ENCODE results near the gene OR6C65. TPM values are rescaled to one million over a fixed set of nuclear protein-coding genes. Genes with fewer than 3 reads are reported as not detected.
"Not testable (repeated sequence)": the region's sequence is repeated elsewhere in the genome, so short reads cannot be mapped to it uniquely, and the experiment has no call there.

Gene OR6C65
- total RNA-seq, 2 experiments from 2014 or later, result not detected

DNA sequence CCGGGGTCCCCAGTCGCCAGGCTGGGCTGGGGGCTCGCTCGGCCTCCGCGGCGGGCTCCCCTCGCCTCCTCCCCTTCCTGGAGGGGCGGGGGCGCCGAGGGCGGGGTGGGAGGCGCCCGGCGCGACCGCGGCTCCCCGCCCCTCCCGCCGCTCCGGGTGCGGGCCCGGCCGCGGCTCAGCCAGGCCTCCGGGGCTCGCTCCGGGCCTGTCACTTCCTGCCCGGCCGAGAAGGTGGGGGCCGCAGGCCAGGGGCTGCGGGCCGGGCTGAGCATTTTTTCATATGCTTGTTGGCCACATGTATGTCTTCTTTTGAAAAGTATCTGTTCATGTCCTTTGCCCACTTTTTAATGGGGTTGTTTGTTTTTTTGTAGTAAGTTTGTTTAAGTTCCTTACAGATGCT is 14.6 kb downstream of the OR6C65 start:
- peaks cover 44% of the 10 kb centered on the region for H3K27me3 Mint-ChIP-seq
- H3K27ac Mint-ChIP-seq; H3K4me3 Mint-ChIP-seq; H3K36me3 Mint-ChIP-seq (ENCODE audit: low read depth); POLR2A ChIA-PET; H3K4me1 Mint-ChIP-seq; H3K9me3 Mint-ChIP-seq; DNase-seq; CTCF ChIA-PET: not testable (repeated sequence)

DNA sequence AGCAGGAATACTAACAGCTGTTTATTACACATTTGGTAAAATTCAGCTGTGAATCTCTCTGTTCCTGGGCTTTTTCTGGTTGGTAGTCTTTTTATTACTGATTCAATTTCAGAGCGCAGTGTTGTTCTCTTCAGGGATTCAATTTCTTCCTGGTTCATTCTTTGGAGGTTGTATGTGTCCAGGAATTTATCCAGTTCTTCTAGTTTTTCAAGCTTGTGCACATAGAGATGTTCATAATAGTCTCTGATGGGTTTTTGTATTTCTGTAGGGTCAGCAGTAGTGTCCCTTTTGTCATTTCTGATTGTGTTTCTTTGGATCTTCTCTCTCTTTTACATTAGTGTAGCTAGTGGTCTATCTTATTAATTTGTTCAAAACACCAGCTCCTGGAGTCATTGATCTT is 16.6 kb downstream of the OR6C65 start:
- Mint-ChIP-seq H3K36me3 (ENCODE audit: low read depth) (no peaks in the 10 kb centered on the region), H3K27ac (no peak overlapping the region), H3K27me3 (peaks cover 44% of the 10 kb centered on the region), H3K9me3 (no peaks in the 10 kb centered on the region), H3K4me1 (peaks cover 2% of the 10 kb centered on the region), H3K4me3 (no peak overlapping the region)
- CTCF ChIA-PET, result no interaction called here
- POLR2A ChIA-PET, result no interaction called here
- no peak for DNase-seq

DNA sequence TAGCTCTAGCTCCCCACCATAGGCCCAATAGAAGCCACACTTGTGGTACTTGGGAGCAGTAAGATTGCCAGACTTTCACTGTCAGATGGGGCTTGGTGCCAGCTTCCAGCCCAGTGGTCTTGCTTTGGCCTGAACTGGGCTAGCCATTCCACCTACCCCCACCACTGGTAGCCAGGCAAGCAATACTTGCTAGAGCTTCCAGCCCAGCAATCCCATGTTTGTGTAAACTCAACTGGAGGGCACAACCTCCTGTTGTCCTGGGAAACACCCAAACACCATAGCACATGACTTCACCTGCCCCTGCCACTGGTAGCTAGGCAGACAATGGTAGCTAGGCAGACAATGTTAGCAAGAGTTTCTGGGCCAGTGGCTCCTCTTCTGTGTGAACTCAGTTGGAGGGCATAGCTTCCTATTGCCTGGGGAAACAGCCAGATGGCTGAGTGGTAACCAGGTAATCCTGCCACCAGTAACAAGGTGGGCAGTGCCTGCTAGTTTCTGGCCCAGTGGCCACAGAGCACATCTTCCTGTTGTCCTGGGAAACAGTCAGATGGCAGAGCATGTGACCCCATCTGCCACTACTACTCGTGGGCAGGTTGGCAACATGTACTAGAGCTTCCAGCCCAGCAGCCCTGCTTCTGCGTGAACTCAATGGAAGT is 20.1 kb downstream of the OR6C65 start:
- no peaks in the 10 kb centered on the region for H3K9me3 Mint-ChIP-seq
- POLR2A ChIA-PET, result no interaction called here
- CTCF ChIA-PET, result interaction anchor here (0.5 to 0.8 kb wide), 2 partner anchors 13 to 158 kb away, joined by 3 read pairs; no protein-coding TSS in a partner anchor

DNA sequence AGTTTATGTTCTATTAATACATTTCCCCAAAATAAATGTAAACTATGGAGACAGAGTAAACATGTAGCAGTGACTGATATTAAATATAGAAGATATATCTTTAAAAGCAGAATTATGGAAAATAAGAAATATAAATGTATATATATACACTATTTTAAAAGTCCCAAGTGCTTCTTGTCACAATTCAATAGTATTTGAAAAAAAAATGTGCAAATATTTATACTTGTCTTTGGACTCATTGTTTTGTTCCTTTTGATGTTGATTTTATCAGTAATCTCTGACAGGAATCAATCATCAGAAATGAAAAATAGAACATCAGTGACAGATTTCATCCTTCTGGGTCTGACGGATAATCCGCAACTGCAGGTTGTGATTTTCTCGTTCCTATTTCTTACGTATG is 25.6 kb downstream of the OR6C65 start, which contains the start of gene OR6C76:
TSS of gene OR6C76 (plus strand) at position 301 of the 400 bp plus-strand sequence. CDS start at position 301, 0 bp downstream.
- H3K4me1 Mint-ChIP-seq, result no peaks in the 10 kb centered on the region
- CTCF ChIA-PET, result no interaction called here
- DNase-seq, result no peak
- POLR2A ChIA-PET, result no interaction called here
- no peak within 1 kb of the TSS for H3K4me3 Mint-ChIP-seq
- H3K9me3 Mint-ChIP-seq, result no peaks in the 10 kb centered on the region
- no peak within 1 kb of the TSS for H3K27ac Mint-ChIP-seq
- H3K36me3 Mint-ChIP-seq (ENCODE audit: low read depth), result no peaks in the 10 kb centered on the region
- peaks cover 8% of the 10 kb centered on the region for H3K27me3 Mint-ChIP-seq

More for the DNA sequence above, 20.1 kb downstream of the OR6C65 start:
- H3K27me3 Mint-ChIP-seq, result peaks cover 32% of the 10 kb centered on the region
- H3K4me3 Mint-ChIP-seq, result no peak overlapping the region
- no peaks in the 10 kb centered on the region for H3K36me3 Mint-ChIP-seq (ENCODE audit: low read depth)
- H3K27ac Mint-ChIP-seq, result no peak overlapping the region
- DNase-seq, result no peak
- no peaks in the 10 kb centered on the region for H3K4me1 Mint-ChIP-seq

DNA sequence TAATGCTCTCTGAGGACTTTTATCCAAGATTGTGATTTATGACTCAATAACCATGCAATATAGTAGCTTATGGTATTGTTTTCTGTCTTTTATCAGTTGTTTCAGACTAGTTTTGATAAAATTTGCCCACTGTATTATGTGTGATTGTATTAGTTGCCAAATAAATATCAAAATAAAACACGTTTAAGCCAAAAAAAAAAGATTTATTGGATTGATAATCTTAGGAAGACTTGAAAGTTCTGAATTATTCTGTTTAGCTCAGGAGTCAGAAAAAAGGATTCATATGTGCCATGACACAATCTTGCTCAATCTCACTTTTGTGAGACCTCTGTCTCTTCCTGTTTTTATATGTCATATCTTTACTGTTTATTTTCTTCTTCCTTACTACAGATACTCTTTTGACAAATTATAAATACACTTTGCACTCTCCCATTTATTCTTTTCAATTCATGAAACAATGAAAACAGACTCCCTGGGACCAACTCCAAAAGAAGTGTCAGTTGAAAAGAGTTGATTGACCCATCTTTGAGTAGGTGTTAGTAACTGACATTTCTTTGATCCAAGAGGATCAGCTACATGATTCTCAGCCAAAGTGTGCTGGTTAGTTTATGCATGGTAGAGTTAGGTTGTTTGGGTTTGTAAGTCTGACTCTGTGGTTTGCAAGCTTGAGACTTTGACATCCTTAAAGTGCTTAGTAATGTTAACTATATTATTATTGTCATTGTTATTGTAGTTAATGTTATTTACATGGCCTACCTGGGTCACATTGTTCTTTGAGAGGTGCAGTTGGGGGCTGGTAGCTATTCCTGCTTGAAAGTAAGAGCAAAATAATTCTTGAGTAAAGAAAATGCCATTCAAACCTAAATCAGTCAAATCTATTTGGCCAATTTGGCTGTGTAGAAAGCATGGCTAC is 28.3 kb downstream of the OR6C65 start:
- no peak for DNase-seq
- ChIA-PET CTCF (no interaction called here), POLR2A (no interaction called here)
- Mint-ChIP-seq H3K9me3 (no peaks in the 10 kb centered on the region), H3K27me3 (peaks cover 12% of the 10 kb centered on the region), H3K27ac (no peak overlapping the region), H3K4me1 (no peaks in the 10 kb centered on the region), H3K4me3 (no peak overlapping the region), H3K36me3 (ENCODE audit: low read depth) (no peaks in the 10 kb centered on the region)

DNA sequence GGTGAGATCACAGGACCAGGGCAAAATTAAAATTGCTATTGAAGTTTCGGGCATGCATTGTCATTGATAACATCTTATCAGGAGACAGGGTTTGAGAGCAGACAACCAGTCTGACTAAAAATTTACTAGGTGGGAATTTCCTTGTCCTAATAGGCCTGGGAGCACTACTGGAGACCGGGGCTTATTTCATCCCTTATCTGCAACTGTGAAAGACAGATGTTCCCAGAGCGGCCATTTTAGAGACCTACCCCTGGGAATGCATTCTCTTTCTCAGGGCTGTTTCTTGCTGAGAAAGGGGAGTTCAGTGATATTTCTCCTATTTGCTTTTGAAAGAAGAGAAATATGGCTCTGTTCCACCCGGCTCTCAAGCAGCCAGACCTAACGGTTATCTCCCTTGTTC is 40.9 kb downstream of the OR6C65 start:
- H3K36me3 Mint-ChIP-seq (ENCODE audit: low read depth); H3K4me1 Mint-ChIP-seq; H3K27ac Mint-ChIP-seq; H3K9me3 Mint-ChIP-seq; CTCF ChIA-PET; H3K4me3 Mint-ChIP-seq; POLR2A ChIA-PET; DNase-seq: not testable (repeated sequence)
- H3K27me3 Mint-ChIP-seq, result peaks cover 12% of the 10 kb centered on the region

DNA sequence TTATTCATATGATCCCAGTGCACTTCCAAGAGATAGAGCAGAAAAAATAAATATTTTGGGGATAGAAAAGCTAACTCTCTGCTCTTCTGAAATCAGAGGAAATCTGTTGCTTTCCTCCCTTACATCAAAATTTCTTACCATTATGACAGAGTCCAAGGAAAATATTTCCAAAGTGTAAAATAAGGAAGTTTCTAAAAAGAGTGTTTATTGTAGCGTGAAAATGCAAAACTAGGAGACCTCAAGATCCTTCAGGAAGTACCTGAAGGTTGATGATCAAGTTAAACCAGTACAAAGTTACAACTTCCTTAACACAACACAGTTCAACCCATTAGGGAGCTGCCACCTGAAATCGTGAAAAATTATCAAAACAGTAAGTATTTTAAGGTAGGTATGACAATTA is 43.4 kb downstream of the OR6C65 start, which contains the start of gene OR6C2:
TSS of gene OR6C2 (plus strand) at position 301 of the 400 bp plus-strand sequence. CDS start 8,138 bp downstream, outside the sequence.
- Mint-ChIP-seq H3K4me3 (no peak within 1 kb of the TSS), H3K27ac (no peak within 1 kb of the TSS), H3K4me1 (no peaks in the 10 kb centered on the region), H3K36me3 (ENCODE audit: low read depth) (no peaks in the 10 kb centered on the region), H3K27me3 (peaks cover 10% of the 10 kb centered on the region), H3K9me3 (peaks cover 6% of the 10 kb centered on the region)
- POLR2A ChIA-PET, result no interaction called here
- no peak for DNase-seq
- CTCF ChIA-PET, result no interaction called here

DNA sequence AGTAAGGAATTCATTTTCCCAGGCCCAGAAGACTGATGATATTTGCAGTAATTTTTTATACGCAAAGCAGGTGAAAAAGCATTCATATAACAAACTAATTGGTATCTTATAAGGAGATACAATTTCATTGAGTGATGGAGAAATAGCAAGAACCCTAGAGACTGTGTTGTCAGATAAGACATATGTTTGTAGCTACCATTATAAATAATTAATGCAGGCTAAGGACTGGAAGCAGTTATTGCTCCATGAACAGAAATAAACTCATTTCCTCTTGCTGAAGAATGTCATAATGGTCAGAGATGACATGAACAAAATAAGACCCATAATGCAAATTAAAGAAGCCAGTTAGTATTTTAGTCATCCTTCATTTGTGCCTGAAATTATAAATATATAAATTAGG is 45.0 kb downstream of the OR6C65 start:
- Mint-ChIP-seq H3K4me3 (no peak overlapping the region), H3K27ac (no peak overlapping the region), H3K27me3 (peaks cover 10% of the 10 kb centered on the region), H3K4me1 (no peaks in the 10 kb centered on the region), H3K9me3 (peaks cover 5% of the 10 kb centered on the region), H3K36me3 (ENCODE audit: low read depth) (no peaks in the 10 kb centered on the region)
- POLR2A ChIA-PET, result no interaction called here
- no peak for DNase-seq
- CTCF ChIA-PET, result no interaction called here

DNA sequence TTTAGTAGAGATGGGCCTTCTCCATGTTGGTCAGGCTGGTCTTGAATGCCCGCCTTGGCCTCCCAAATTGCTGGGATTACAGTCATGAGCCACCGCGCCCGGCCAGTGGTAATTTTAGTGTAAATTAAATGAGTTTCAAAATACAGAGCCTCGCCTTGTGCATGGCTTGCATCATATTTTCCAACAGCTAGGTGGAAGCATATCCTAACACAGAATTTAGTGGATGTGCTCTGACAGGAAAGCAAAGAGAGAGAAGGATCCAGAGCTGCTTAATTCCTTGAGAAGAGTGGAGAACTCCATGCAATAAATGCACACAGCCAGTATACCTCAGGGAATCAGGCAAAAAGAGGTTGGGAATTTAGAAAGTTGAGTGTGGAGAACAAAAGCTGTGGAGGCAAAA is 46.0 kb downstream of the OR6C65 start:
- H3K4me1 Mint-ChIP-seq, result no peaks in the 10 kb centered on the region
- DNase-seq, result no peak
- H3K36me3 Mint-ChIP-seq (ENCODE audit: low read depth), result no peaks in the 10 kb centered on the region
- ChIA-PET POLR2A (no interaction called here), CTCF (no interaction called here)
- peaks cover 8% of the 10 kb centered on the region for H3K27me3 Mint-ChIP-seq
- H3K27ac Mint-ChIP-seq, result no peak overlapping the region
- no peak overlapping the region for H3K4me3 Mint-ChIP-seq
- H3K9me3 Mint-ChIP-seq, result peaks cover 3% of the 10 kb centered on the region

DNA sequence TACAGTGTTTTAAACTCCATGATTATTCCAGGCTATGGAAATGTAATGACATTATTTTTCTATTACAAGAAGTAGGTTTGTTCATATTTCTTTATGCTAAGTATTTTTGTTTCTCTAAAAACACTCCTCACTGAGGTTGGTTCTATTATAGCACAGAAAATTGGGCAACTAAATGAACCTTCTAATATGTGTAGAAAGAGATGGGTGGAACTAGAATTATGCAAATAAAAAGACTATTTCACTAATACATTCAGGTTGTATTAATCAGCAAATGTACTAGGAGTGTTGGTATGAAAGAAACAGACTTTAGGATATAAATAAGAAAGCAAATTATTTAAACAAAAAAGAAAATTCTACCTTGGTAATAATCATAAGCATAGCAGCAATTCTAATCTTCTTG is 48.5 kb downstream of the OR6C65 start:
- ChIA-PET CTCF (interaction anchor here (0.6 kb wide), 1 partner anchor 207 kb away, joined by 3 read pairs; no protein-coding TSS in a partner anchor), POLR2A (no interaction called here)
- Mint-ChIP-seq H3K4me3 (no peak overlapping the region), H3K9me3 (no peaks in the 10 kb centered on the region), H3K4me1 (no peaks in the 10 kb centered on the region), H3K36me3 (ENCODE audit: low read depth) (no peaks in the 10 kb centered on the region), H3K27ac (no peak overlapping the region), H3K27me3 (peaks cover 2% of the 10 kb centered on the region)
- DNase-seq, result no peak

Other genes starting within 250 kb of the OR6C65 start
- gene OR10A7, start 179.5 kb upstream of the OR6C65 start, total RNA-seq, result not detected
- gene OR6C74, start 155.9 kb upstream of the OR6C65 start, total RNA-seq, result not detected
- not detected for gene OR6C6, start 104.0 kb upstream of the OR6C65 start, total RNA-seq
- not detected for gene OR6C1, start 86.2 kb upstream of the OR6C65 start, total RNA-seq
- gene OR6C3, start 69.8 kb upstream of the OR6C65 start, total RNA-seq, result not detected
- gene OR6C75, start 37.6 kb upstream of the OR6C65 start, total RNA-seq, result not detected
- gene OR6C76, start 25.7 kb downstream of the OR6C65 start, total RNA-seq, result not detected
- gene OR6C2, start 43.5 kb downstream of the OR6C65 start, total RNA-seq, result not detected
- not detected for gene OR6C70, start 69.6 kb downstream of the OR6C65 start, total RNA-seq
- not detected for gene OR6C68, start 91.8 kb downstream of the OR6C65 start, total RNA-seq
- gene OR6C4, start 149.1 kb downstream of the OR6C65 start, total RNA-seq, result not detected
- gene OR2AP1, start 171.9 kb downstream of the OR6C65 start, total RNA-seq, result not detected
- gene OR10P1, start 236.4 kb downstream of the OR6C65 start, total RNA-seq, result not detected